MM.1S (cell line): ENCODE data around the gene UBE2J2.

ENCODE experiments used
- CTCF ChIP-seq: fragments of 300-600 bp; sonication (generic); IDR thresholded peaks from 2 replicates; pipeline ENCODE4 v1.5.1; 2016; ENCODE audit warnings: antibody characterized with exemption, low read length, mixed read lengths
- EZH2 ChIP-seq: fragments of 300-600 bp; sonication (generic); optimal IDR thresholded peaks from 2 replicates; pipeline ENCODE3; 2017; ENCODE audit warnings: low read depth, mild to moderate bottlenecking, antibody characterized with exemption, low read length, mixed read lengths

- no peak for TF ChIP-seq CTCF
- TF ChIP-seq EZH2, result no peak
Measured at GRCh38 chr1:1291023-1291528, 17.4 kb upstream of the UBE2J2 start.
